ENCODE measurements around the gene INO80E.

DNA sequence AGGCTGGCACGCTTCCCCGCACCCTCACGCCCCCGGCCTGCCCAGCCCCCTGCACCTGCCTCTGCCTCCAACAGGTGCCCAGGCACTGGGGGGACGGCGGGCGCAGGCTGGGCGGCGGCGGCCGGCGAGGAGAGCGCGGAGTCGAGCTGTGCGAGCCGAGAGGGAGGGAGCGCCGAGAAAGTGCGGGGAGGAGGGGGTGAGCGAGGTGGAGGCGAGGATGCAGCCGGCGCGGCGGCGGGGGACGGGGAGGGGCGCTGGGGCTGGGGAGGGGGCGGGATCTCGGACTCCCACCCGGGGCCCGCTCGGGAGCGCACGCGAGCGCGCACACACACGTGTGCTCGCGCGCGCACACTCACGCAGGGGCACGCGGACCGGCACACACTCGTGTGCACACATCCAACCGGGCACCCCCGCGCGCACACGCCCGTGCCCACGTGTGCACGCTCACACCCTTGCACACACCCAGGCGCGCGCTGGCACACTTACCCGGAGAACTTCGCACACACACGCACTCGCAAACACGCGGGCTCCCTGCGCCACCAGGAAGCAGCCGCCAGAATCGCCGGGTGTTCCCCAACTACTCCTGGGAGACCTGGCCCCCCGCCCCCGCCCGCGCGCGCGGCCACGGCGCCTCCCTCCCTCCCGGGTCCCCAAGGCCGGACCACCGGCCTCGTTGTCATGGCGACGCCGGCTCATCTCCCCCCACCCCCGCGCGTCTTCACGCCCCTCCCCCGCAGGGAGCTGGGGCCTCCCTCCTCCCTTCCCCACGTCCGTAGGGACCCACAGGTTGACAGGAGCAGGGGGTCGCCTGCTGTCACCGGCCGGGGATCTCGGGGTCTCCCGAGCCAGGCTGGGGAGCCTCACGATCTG lies 15.0 kb downstream of the INO80E start, which contains the start of gene DOC2A:
- TF ChIP-seq, protein P1, sequence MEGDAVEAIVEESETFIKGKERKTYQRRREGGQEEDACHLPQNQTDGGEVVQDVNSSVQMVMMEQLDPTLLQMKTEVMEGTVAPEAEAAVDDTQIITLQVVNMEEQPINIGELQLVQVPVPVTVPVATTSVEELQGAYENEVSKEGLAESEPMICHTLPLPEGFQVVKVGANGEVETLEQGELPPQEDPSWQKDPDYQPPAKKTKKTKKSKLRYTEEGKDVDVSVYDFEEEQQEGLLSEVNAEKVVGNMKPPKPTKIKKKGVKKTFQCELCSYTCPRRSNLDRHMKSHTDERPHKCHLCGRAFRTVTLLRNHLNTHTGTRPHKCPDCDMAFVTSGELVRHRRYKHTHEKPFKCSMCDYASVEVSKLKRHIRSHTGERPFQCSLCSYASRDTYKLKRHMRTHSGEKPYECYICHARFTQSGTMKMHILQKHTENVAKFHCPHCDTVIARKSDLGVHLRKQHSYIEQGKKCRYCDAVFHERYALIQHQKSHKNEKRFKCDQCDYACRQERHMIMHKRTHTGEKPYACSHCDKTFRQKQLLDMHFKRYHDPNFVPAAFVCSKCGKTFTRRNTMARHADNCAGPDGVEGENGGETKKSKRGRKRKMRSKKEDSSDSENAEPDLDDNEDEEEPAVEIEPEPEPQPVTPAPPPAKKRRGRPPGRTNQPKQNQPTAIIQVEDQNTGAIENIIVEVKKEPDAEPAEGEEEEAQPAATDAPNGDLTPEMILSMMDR (IDR thresholded peaks at IDR 0.05; ENCODE audit: low read depth, low read length, missing input control), result no peak
- TF ChIP-seq, protein P2, sequence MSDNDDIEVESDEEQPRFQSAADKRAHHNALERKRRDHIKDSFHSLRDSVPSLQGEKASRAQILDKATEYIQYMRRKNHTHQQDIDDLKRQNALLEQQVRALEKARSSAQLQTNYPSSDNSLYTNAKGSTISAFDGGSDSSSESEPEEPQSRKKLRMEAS (IDR thresholded peaks at IDR 0.05), result no peak
- TF ChIP-seq, protein P3, sequence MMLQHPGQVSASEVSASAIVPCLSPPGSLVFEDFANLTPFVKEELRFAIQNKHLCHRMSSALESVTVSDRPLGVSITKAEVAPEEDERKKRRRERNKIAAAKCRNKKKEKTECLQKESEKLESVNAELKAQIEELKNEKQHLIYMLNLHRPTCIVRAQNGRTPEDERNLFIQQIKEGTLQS (IDR thresholded peaks at IDR 0.05), result no peak
- TF ChIP-seq, protein P4, sequence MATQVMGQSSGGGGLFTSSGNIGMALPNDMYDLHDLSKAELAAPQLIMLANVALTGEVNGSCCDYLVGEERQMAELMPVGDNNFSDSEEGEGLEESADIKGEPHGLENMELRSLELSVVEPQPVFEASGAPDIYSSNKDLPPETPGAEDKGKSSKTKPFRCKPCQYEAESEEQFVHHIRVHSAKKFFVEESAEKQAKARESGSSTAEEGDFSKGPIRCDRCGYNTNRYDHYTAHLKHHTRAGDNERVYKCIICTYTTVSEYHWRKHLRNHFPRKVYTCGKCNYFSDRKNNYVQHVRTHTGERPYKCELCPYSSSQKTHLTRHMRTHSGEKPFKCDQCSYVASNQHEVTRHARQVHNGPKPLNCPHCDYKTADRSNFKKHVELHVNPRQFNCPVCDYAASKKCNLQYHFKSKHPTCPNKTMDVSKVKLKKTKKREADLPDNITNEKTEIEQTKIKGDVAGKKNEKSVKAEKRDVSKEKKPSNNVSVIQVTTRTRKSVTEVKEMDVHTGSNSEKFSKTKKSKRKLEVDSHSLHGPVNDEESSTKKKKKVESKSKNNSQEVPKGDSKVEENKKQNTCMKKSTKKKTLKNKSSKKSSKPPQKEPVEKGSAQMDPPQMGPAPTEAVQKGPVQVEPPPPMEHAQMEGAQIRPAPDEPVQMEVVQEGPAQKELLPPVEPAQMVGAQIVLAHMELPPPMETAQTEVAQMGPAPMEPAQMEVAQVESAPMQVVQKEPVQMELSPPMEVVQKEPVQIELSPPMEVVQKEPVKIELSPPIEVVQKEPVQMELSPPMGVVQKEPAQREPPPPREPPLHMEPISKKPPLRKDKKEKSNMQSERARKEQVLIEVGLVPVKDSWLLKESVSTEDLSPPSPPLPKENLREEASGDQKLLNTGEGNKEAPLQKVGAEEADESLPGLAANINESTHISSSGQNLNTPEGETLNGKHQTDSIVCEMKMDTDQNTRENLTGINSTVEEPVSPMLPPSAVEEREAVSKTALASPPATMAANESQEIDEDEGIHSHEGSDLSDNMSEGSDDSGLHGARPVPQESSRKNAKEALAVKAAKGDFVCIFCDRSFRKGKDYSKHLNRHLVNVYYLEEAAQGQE (IDR thresholded peaks at IDR 0.05), result no peak
- TF ChIP-seq RAD21 (IDR thresholded peaks at IDR 0.05), result no peak

Measured in liver (tissue), 3 donors.